GM20000 (cell line): ENCODE data around the gene EGFR.
"Not testable (repeated sequence)": the region's sequence is repeated elsewhere in the genome, so short reads cannot be mapped to it uniquely, and the experiment has no call there.

Experiments used
- DNase-seq: peaks from one replicate; pipeline ENCODE4 v3.0.0; 2012; ENCODE audit warnings: low spot score
- CTCF ChIP-seq: IDR thresholded peaks from 2 replicates; pipeline ENCODE4 v1.5.1; 2012; ENCODE audit warnings: mild to moderate bottlenecking, control low read depth; ENCODE audit errors: extremely low read depth, missing control alignments

The EGFR gene

DNA sequence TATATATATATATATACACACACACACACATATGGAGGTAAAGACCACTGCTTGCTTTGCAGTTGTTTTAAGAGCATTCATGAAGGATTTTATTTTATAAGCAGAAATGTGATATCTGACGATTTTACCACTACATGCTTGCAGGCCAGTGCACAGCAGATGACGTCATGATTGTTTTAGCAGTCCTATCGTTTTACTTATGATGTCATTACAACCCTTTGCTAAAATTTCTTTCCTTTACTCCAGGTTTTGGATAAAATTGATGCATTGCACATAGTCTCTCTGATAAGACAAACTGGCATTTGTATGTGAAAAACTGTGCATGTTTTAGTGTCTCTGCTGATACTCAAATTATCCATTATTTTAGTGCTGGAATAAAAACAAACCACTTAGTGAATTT lies 9.2 kb downstream of the EGFR start:
- no peak for TF ChIP-seq CTCF
- DNase-seq: no peak

DNA sequence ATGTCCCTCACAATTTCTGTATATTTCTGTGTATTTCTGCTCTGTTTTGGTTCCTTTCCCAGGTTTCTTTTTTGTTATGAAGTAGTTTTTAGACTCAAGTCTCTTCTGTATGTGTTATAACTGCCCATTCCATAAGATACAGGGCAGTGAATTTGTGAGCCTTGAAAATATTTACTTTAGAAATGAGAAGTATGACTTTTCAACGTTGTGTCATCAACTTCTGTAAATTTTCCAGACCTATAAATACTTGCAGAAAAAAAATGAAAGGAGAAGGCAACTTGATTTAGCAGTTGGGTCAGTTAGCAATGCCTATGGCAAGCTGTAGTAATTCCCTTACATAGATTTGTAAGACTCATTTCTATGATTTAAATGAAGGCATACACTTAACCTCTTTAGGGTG lies 11.5 kb downstream of the EGFR start:
- no peak for DNase-seq
- TF ChIP-seq CTCF: no peak

GRCh38 chr7:55031075-55031474 lies 12.3 kb downstream of the EGFR start:
- DNase-seq: no peak
- no peak for TF ChIP-seq CTCF

- no peak for DNase-seq
- no peak for TF ChIP-seq CTCF
Observed at GRCh38 chr7:55032069-55032699, 13.4 kb downstream of the EGFR start.

- no peak for DNase-seq
- TF ChIP-seq CTCF: no peak
Observed at GRCh38 chr7:55033236-55033846, 14.5 kb downstream of the EGFR start.

- no peak for TF ChIP-seq CTCF
- no peak for DNase-seq
Observed at GRCh38 chr7:55034776-55035175, 16.0 kb downstream of the EGFR start.

- DNase-seq: not testable (repeated sequence)
Observed at GRCh38 chr7:55035410-55035809, 16.6 kb downstream of the EGFR start.

DNA sequence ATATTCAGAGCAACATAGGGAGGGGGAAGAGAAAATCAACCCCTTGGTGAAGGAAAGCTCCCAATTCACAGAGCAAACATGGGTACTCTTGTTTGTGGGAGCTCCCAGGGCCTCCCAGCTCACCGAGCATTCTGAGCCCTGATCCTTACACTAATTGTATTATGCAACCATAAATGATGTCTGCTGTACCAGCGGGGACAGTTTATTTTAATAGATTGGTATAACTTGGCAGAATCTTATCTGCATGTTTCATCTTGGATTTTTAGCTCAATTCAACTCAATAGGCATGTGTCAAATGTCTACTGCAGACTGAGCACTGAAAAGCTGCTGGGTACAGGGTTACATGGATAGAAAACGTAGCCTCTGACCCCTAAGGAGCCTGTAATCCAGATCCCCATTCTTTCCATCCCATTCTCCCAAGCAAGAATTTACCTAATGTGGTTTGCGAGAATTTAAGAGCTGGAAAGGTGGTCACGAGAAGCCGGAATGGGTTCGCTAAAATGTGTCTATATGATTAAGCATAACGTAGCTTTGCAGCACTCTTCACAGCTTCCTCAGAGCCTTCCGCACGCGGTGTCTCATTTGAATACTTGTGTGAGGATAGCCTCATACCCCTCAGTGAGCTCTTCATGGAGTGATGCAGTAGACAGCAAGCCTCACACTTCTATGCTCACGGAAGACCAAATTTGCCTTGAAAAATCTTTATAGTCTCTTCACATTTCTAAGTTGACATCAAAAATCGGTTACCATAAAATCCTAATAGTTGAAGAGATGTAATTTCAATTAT lies 18.3 kb downstream of the EGFR start:
- no peak for DNase-seq
- no peak for TF ChIP-seq CTCF
